Right atrium auricular region (tissue), 2 donors: ENCODE results near the gene BCL2L1. TPM values are rescaled to one million over a fixed set of nuclear protein-coding genes. Genes with fewer than 3 reads are reported as not detected.
"Not testable (repeated sequence)": the region's sequence is repeated elsewhere in the genome, so short reads cannot be mapped to it uniquely, and the experiment has no call there.

Experiments used
- DNase-seq: peaks from one replicate; pipeline ENCODE4 v3.0.0-alpha.2; 2019; ENCODE audit warnings: low spot score
- H3K27ac ChIP-seq, 2 donors: fragments of 200-600 bp; sonication (generic); 1 replicate in 1 of 2; 2 replicates in 1 of 2; pipeline ENCODE4 v1.5.1; 2016 to 2019
- H3K27me3 ChIP-seq, 2 donors: fragments of 200-600 bp; sonication (generic); one replicate each; pipeline versions ENCODE4 v1.5.1 to v1.6.0; 2017 to 2019
- H3K36me3 ChIP-seq: fragments of 200-600 bp; sonication (generic); one replicate; pipeline ENCODE4 v1.5.1; 2016
- H3K4me1 ChIP-seq, 2 donors: fragments of 200-600 bp; sonication (generic); one replicate each; pipeline versions ENCODE4 v1.5.1 to v1.6.0; 2017 to 2019
- H3K4me3 ChIP-seq, 2 donors: fragments of 200-600 bp; sonication (generic); 1 replicate in 1 of 2; 2 replicates in 1 of 2; pipeline ENCODE4 v1.5.1; 2017 to 2019; ENCODE audit warnings: mild to moderate bottlenecking in 1 of 2, moderate library complexity in 1 of 2
- H3K9me3 ChIP-seq, 2 donors: fragments of 200-600 bp; sonication (generic); one replicate each; pipeline ENCODE4 v1.5.1; 2019
- total RNA-seq, 2 donors: library from RNA; depleted of rRNA; stranded (reverse); fragments of >200 nt; gene quantifications; one replicate each; pipeline ENCODE4 v1.1.0, GENCODE V29; 2016
- TF ChIP-seq, protein P1 (sequence below), 2 donors: fragments of 200-600 bp; sonication (generic); IDR thresholded peaks; one replicate each; pipeline ENCODE4 v1.5.1; 2019; ENCODE audit warnings: antibody characterized with exemption in 2 of 2

Gene BCL2L1
- total RNA-seq, 2 donors from 2014 or later, result 84.2 to 93.5 TPM

DNA sequence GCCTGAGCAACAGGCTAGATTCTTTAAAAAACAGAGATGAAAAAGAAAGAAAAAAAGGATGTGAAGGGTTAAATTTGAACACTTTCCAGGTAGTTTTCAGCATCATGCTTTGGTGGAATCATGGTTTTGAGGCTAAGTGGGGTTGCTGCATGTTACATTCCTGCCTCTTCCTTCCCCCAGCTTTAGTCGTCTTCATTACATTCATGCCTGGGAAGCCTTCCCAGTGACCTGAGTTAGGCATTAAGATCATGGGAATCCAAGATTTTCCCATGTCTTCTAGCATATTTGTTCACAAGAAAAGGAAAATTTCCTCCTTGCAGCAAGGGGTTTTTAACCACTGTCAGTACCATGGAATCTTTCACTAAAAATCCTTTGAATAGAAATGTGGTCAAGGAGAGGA lies 28.5 kb upstream of the BCL2L1 start:
- H3K4me3 ChIP-seq, result no peak overlapping the region
- no peaks in the 10 kb centered on the region for H3K4me1 ChIP-seq
- no peak overlapping the region for H3K27ac ChIP-seq
- H3K9me3 ChIP-seq, result no peaks in the 10 kb centered on the region
- TF ChIP-seq, protein P1, sequence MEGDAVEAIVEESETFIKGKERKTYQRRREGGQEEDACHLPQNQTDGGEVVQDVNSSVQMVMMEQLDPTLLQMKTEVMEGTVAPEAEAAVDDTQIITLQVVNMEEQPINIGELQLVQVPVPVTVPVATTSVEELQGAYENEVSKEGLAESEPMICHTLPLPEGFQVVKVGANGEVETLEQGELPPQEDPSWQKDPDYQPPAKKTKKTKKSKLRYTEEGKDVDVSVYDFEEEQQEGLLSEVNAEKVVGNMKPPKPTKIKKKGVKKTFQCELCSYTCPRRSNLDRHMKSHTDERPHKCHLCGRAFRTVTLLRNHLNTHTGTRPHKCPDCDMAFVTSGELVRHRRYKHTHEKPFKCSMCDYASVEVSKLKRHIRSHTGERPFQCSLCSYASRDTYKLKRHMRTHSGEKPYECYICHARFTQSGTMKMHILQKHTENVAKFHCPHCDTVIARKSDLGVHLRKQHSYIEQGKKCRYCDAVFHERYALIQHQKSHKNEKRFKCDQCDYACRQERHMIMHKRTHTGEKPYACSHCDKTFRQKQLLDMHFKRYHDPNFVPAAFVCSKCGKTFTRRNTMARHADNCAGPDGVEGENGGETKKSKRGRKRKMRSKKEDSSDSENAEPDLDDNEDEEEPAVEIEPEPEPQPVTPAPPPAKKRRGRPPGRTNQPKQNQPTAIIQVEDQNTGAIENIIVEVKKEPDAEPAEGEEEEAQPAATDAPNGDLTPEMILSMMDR (IDR thresholded peaks at IDR 0.05), result no peak
- H3K27me3 ChIP-seq, result no peaks in the 10 kb centered on the region
- no peaks in the 10 kb centered on the region for H3K36me3 ChIP-seq
- DNase-seq, result no peak

- H3K9me3 ChIP-seq, result no peaks in the 10 kb centered on the region
- H3K4me1 ChIP-seq, result no peaks in the 10 kb centered on the region
- no peak overlapping the region for H3K27ac ChIP-seq
- TF ChIP-seq, protein P1 (IDR thresholded peaks at IDR 0.05), result no peak
- no peak overlapping the region for H3K4me3 ChIP-seq
- H3K27me3 ChIP-seq, result no peaks in the 10 kb centered on the region
- DNase-seq, result no peak
- H3K36me3 ChIP-seq, result no peaks in the 10 kb centered on the region
Observed at GRCh38 chr20:31749223-31749622, 26.6 kb upstream of the BCL2L1 start.

DNA sequence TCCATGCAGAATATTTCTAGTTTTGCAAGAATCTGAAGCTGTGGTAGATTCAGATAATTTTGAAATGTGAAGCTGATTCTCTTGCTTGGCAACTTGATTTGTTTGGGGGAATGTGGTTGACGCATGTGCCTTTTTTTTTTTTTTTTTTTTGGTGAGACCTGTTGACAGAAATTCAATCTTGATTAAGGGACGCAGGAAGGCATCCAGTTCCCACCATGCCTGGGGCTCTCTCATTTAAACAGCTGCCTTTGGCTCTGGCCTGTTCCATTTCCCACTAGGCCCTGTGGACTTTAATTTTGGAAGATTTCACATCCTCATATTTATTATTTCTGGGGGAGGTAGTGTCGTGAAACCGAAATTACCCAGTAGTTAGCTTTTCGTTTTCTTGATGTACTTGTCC lies 25.0 kb upstream of the BCL2L1 start:
- Histone ChIP-seq H3K27ac (no peak overlapping the region), H3K4me1 (no peaks in the 10 kb centered on the region), H3K27me3 (no peaks in the 10 kb centered on the region), H3K4me3 (no peak overlapping the region), H3K9me3 (no peaks in the 10 kb centered on the region), H3K36me3 (no peaks in the 10 kb centered on the region)
- TF ChIP-seq, protein P1 (IDR thresholded peaks at IDR 0.05), result no peak
- DNase-seq, result no peak

- H3K36me3 ChIP-seq, DNase-seq, H3K27ac ChIP-seq, H3K27me3 ChIP-seq, H3K4me1 ChIP-seq, H3K9me3 ChIP-seq, H3K4me3 ChIP-seq: not testable (repeated sequence)
Observed at GRCh38 chr20:31747028-31747427, 24.4 kb upstream of the BCL2L1 start.

DNA sequence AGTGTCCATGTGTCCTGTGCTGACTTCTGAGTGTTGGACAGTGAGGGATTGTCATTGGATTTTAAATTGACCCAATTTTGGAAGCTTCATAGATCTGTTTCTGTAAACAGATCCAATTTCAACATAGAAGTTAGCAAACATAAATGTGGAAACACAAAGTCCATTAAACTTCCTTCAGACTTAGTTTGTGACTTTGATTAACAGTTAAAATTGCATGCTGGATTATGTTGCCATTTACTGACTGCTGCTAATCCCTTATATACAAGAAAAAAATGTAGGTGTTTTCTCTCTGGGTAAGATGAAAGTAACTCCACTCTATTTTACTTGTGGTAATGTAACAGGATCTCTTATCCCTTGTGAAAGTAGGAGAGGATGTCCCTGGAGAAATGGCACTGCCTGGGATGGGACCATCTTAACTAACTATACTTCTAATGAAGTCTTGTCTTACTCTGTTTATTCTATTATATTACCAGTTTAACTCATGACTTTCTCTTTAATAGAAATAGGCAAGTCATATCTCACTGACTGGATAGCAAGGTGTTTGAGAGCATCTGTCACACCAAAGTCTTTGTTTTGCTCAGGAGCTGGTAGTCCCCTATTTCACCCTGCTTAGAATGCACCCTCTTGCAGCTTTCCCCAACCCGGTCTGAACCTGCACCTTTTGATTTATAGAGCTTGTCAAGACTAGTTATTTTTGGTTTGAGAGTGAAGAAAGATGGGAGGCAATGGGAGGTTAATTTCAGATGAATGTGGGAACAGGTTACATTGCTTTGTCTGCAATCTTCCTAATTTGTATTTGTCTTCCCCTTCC lies 23.6 kb upstream of the BCL2L1 start:
- TF ChIP-seq, protein P1 (IDR thresholded peaks at IDR 0.05), result no peak
- no peaks in the 10 kb centered on the region for H3K4me1 ChIP-seq

GRCh38 chr20:31740656-31741323 lies 18.1 kb upstream of the BCL2L1 start:
- TF ChIP-seq, protein P1 (IDR thresholded peaks at IDR 0.05), result no peak
- H3K9me3 ChIP-seq, result no peaks in the 10 kb centered on the region
- no peak for DNase-seq
- no peaks in the 10 kb centered on the region for H3K36me3 ChIP-seq
- H3K27ac ChIP-seq, result no peak overlapping the region
- no peak overlapping the region for H3K4me3 ChIP-seq
- H3K4me1 ChIP-seq, result peaks cover 0 to 11% of the 10 kb centered on the region in 2 donors
- no peaks in the 10 kb centered on the region for H3K27me3 ChIP-seq

More for the DNA sequence above, 23.6 kb upstream of the BCL2L1 start:
- Histone ChIP-seq H3K36me3 (no peaks in the 10 kb centered on the region), H3K27me3 (no peaks in the 10 kb centered on the region), H3K4me3 (no peak overlapping the region), H3K27ac (no peak overlapping the region), H3K9me3 (no peaks in the 10 kb centered on the region)
- DNase-seq, result no peak
